ENCODE results near the gene LARGE1.

LARGE1 gene

GRCh38 chr22:33589297-33589696 lies 331.0 kb downstream of the LARGE1 start:
- Mint-ChIP-seq H3K27ac (ENCODE audit: low read depth) (no peak overlapping the region), H3K4me3 (no peak overlapping the region), H3K4me1 (no peaks in the 10 kb centered on the region), H3K9me3 (peaks cover 4% of the 10 kb centered on the region), H3K36me3 (ENCODE audit: insufficient read depth) (no peaks in the 10 kb centered on the region), H3K27me3 (no peaks in the 10 kb centered on the region)
- ATAC-seq (replicated peaks; ENCODE audit: extremely low read depth, poor library complexity, severe bottlenecking): no peak
- no peak for DNase-seq (ENCODE audit: low spot score in 2 of 2)

GRCh38 chr22:33588860-33589259 lies 331.4 kb downstream of the LARGE1 start:
- ATAC-seq (replicated peaks; ENCODE audit: extremely low read depth, poor library complexity, severe bottlenecking) (no peak), DNase-seq (ENCODE audit: low spot score in 2 of 2) (no peak)
- Mint-ChIP-seq H3K36me3 (ENCODE audit: insufficient read depth) (no peaks in the 10 kb centered on the region), H3K4me1 (no peaks in the 10 kb centered on the region), H3K27me3 (no peaks in the 10 kb centered on the region), H3K27ac (ENCODE audit: low read depth) (no peak overlapping the region), H3K4me3 (no peak overlapping the region), H3K9me3 (peaks cover 4% of the 10 kb centered on the region)

- Mint-ChIP-seq H3K27me3 (no peaks in the 10 kb centered on the region), H3K4me3 (no peak overlapping the region), H3K4me1 (no peaks in the 10 kb centered on the region), H3K9me3 (no peaks in the 10 kb centered on the region), H3K27ac (ENCODE audit: low read depth) (no peak overlapping the region), H3K36me3 (ENCODE audit: insufficient read depth) (no peaks in the 10 kb centered on the region)
- no peak for DNase-seq (ENCODE audit: low spot score in 2 of 2)
- no peak for ATAC-seq (replicated peaks; ENCODE audit: extremely low read depth, poor library complexity, severe bottlenecking)
Observed at GRCh38 chr22:33584152-33584551, 336.1 kb downstream of the LARGE1 start.

- Mint-ChIP-seq H3K27me3 (no peaks in the 10 kb centered on the region), H3K36me3 (ENCODE audit: insufficient read depth) (no peaks in the 10 kb centered on the region), H3K27ac (ENCODE audit: low read depth) (no peak overlapping the region), H3K4me1 (no peaks in the 10 kb centered on the region), H3K4me3 (no peak overlapping the region), H3K9me3 (no peaks in the 10 kb centered on the region)
- DNase-seq (ENCODE audit: low spot score in 2 of 2) (no peak), ATAC-seq (replicated peaks; ENCODE audit: extremely low read depth, poor library complexity, severe bottlenecking) (no peak)
Observed at GRCh38 chr22:33582822-33583400, 337.4 kb downstream of the LARGE1 start.

- no peak overlapping the region for H3K4me3 Mint-ChIP-seq
- ATAC-seq (replicated peaks; ENCODE audit: extremely low read depth, poor library complexity, severe bottlenecking) (no peak), DNase-seq (ENCODE audit: low spot score in 2 of 2) (no peak)
- H3K27ac Mint-ChIP-seq (ENCODE audit: low read depth): no peak overlapping the region
- no peaks in the 10 kb centered on the region for H3K9me3 Mint-ChIP-seq
- H3K27me3 Mint-ChIP-seq: no peaks in the 10 kb centered on the region
- H3K4me1 Mint-ChIP-seq: no peaks in the 10 kb centered on the region
- H3K36me3 Mint-ChIP-seq (ENCODE audit: insufficient read depth): no peaks in the 10 kb centered on the region
Observed at GRCh38 chr22:33580310-33580709, 340.0 kb downstream of the LARGE1 start.

GRCh38 chr22:33579448-33580093 lies 340.7 kb downstream of the LARGE1 start:
- no peaks in the 10 kb centered on the region for H3K36me3 Mint-ChIP-seq (ENCODE audit: insufficient read depth)

GRCh38 chr22:33578752-33579151 lies 341.5 kb downstream of the LARGE1 start:
- Mint-ChIP-seq H3K4me3 (no peak overlapping the region), H3K27ac (ENCODE audit: low read depth) (no peak overlapping the region), H3K36me3 (ENCODE audit: insufficient read depth) (no peaks in the 10 kb centered on the region), H3K4me1 (no peaks in the 10 kb centered on the region), H3K9me3 (no peaks in the 10 kb centered on the region), H3K27me3 (no peaks in the 10 kb centered on the region)
- ATAC-seq (replicated peaks; ENCODE audit: extremely low read depth, poor library complexity, severe bottlenecking): no peak
- DNase-seq (ENCODE audit: low spot score in 2 of 2): no peak

More at GRCh38 chr22:33579448-33580093, 340.7 kb downstream of the LARGE1 start:
- Mint-ChIP-seq H3K27me3 (no peaks in the 10 kb centered on the region), H3K4me1 (no peaks in the 10 kb centered on the region), H3K4me3 (no peak overlapping the region), H3K27ac (ENCODE audit: low read depth) (no peak overlapping the region), H3K9me3 (no peaks in the 10 kb centered on the region)
- ATAC-seq (replicated peaks; ENCODE audit: extremely low read depth, poor library complexity, severe bottlenecking) (no peak), DNase-seq (ENCODE audit: low spot score in 2 of 2) (no peak)

- Mint-ChIP-seq H3K9me3 (no peaks in the 10 kb centered on the region), H3K4me3 (no peak overlapping the region), H3K36me3 (ENCODE audit: insufficient read depth) (no peaks in the 10 kb centered on the region), H3K27me3 (no peaks in the 10 kb centered on the region), H3K4me1 (no peaks in the 10 kb centered on the region), H3K27ac (ENCODE audit: low read depth) (no peak overlapping the region)
- ATAC-seq (replicated peaks; ENCODE audit: extremely low read depth, poor library complexity, severe bottlenecking): no peak
- DNase-seq (ENCODE audit: low spot score in 2 of 2): no peak
Observed at GRCh38 chr22:33577862-33578411, 342.3 kb downstream of the LARGE1 start.

GRCh38 chr22:33576205-33576604 lies 344.1 kb downstream of the LARGE1 start:
- Mint-ChIP-seq H3K27me3 (no peaks in the 10 kb centered on the region), H3K4me1 (no peaks in the 10 kb centered on the region), H3K9me3 (no peaks in the 10 kb centered on the region), H3K27ac (ENCODE audit: low read depth) (no peak overlapping the region), H3K4me3 (no peak overlapping the region), H3K36me3 (ENCODE audit: insufficient read depth) (no peaks in the 10 kb centered on the region)
- no peak for DNase-seq (ENCODE audit: low spot score in 2 of 2)
- no peak for ATAC-seq (replicated peaks; ENCODE audit: extremely low read depth, poor library complexity, severe bottlenecking)

- H3K36me3 Mint-ChIP-seq (ENCODE audit: insufficient read depth): no peaks in the 10 kb centered on the region
- H3K9me3 Mint-ChIP-seq: no peaks in the 10 kb centered on the region
- H3K4me3 Mint-ChIP-seq: no peak overlapping the region
- no peak overlapping the region for H3K27ac Mint-ChIP-seq (ENCODE audit: low read depth)
- DNase-seq (ENCODE audit: low spot score in 2 of 2): no peak
- ATAC-seq (replicated peaks; ENCODE audit: extremely low read depth, poor library complexity, severe bottlenecking): no peak
- H3K4me1 Mint-ChIP-seq: no peaks in the 10 kb centered on the region
- no peaks in the 10 kb centered on the region for H3K27me3 Mint-ChIP-seq
Observed at GRCh38 chr22:33575771-33576170, 344.5 kb downstream of the LARGE1 start.

GRCh38 chr22:33575041-33575440 lies 345.2 kb downstream of the LARGE1 start:
- H3K9me3 Mint-ChIP-seq: no peaks in the 10 kb centered on the region
- H3K4me1 Mint-ChIP-seq: no peaks in the 10 kb centered on the region
- ATAC-seq (replicated peaks; ENCODE audit: extremely low read depth, poor library complexity, severe bottlenecking) (no peak), DNase-seq (ENCODE audit: low spot score in 2 of 2) (no peak)
- no peaks in the 10 kb centered on the region for H3K27me3 Mint-ChIP-seq
- H3K4me3 Mint-ChIP-seq: no peak overlapping the region
- H3K36me3 Mint-ChIP-seq (ENCODE audit: insufficient read depth): no peaks in the 10 kb centered on the region
- H3K27ac Mint-ChIP-seq (ENCODE audit: low read depth): no peak overlapping the region

GRCh38 chr22:33573479-33573878 lies 346.8 kb downstream of the LARGE1 start:
- H3K36me3 Mint-ChIP-seq (ENCODE audit: insufficient read depth): no peaks in the 10 kb centered on the region
- ATAC-seq (replicated peaks; ENCODE audit: extremely low read depth, poor library complexity, severe bottlenecking): no peak

GRCh38 chr22:33572086-33572485 lies 348.2 kb downstream of the LARGE1 start:
- no peaks in the 10 kb centered on the region for H3K4me1 Mint-ChIP-seq
- ATAC-seq (replicated peaks; ENCODE audit: extremely low read depth, poor library complexity, severe bottlenecking) (no peak), DNase-seq (ENCODE audit: low spot score in 2 of 2) (no peak)
- H3K27me3 Mint-ChIP-seq: no peaks in the 10 kb centered on the region
- no peak overlapping the region for H3K4me3 Mint-ChIP-seq
- H3K9me3 Mint-ChIP-seq: no peaks in the 10 kb centered on the region
- H3K36me3 Mint-ChIP-seq (ENCODE audit: insufficient read depth): no peaks in the 10 kb centered on the region
- H3K27ac Mint-ChIP-seq (ENCODE audit: low read depth): no peak overlapping the region

More at GRCh38 chr22:33573479-33573878, 346.8 kb downstream of the LARGE1 start:
- Mint-ChIP-seq H3K4me1 (no peaks in the 10 kb centered on the region), H3K27me3 (no peaks in the 10 kb centered on the region), H3K4me3 (no peak overlapping the region), H3K27ac (ENCODE audit: low read depth) (no peak overlapping the region), H3K9me3 (no peaks in the 10 kb centered on the region)
- no peak for DNase-seq (ENCODE audit: low spot score in 2 of 2)
